Stimulated activated naive B cell treated with anti-CD40 and anti-IgM and Interleukin-4, amounts not matched to agents 10 μg/mL and 1 μg/mL and 100 μg/mL, for 72 hours (primary cell): ENCODE data around the gene CTNNA1.

ENCODE experiments used
- ATAC-seq, 2 donors: fragments of 150-1000 bp; cut with Tn5 transposase; replicated peaks; 2 replicates each; pipeline ENCODE4 v1.10.0; 2021; ENCODE audit warnings: moderate library complexity in 1 of 2
- DNase-seq: peaks from one replicate; pipeline ENCODE4 v3.0.0; 2021
- H3K27ac Mint-ChIP-seq: one replicate; pipeline ENCODE4 v1.8.0; 2022; ENCODE audit warnings: mild to moderate bottlenecking, mixed read lengths
- H3K27me3 Mint-ChIP-seq, 2 donors: one replicate each; pipeline ENCODE4 v1.8.0; 2022; ENCODE audit warnings: mixed read lengths in 2 of 2
- H3K36me3 Mint-ChIP-seq, 2 donors: one replicate each; pipeline ENCODE4 v1.8.0; 2022; ENCODE audit warnings: mixed read lengths in 2 of 2, mild to moderate bottlenecking in 1 of 2
- H3K4me1 Mint-ChIP-seq, 2 donors: one replicate each; pipeline ENCODE4 v1.8.0; 2022; ENCODE audit warnings: mixed read lengths in 2 of 2, mild to moderate bottlenecking in 1 of 2
- H3K4me3 Mint-ChIP-seq, 2 donors: one replicate each; pipeline ENCODE4 v1.8.0; 2022; ENCODE audit warnings: mild to moderate bottlenecking in 2 of 2, mixed read lengths in 2 of 2, moderate library complexity in 1 of 2
- H3K9me3 Mint-ChIP-seq, 2 donors: one replicate each; pipeline ENCODE4 v1.8.0; 2022; ENCODE audit warnings: mixed read lengths in 2 of 2, mild to moderate bottlenecking in 1 of 2

Gene CTNNA1

GRCh38 chr5:138938526-138938925 is 185.3 kb downstream of the CTNNA1 start:
- peaks cover 2 to 11% of the 10 kb centered on the region in 2 donors for H3K4me1 Mint-ChIP-seq
- no peaks in the 10 kb centered on the region for H3K27me3 Mint-ChIP-seq
- ATAC-seq (no peak), DNase-seq (no peak)
- peak overlapping the region; percentile 72 for H3K27ac Mint-ChIP-seq
- no peak overlapping the region for H3K4me3 Mint-ChIP-seq
- H3K36me3 Mint-ChIP-seq: peaks cover 46 to 58% of the 10 kb centered on the region in 2 donors
- H3K9me3 Mint-ChIP-seq: no peaks in the 10 kb centered on the region

GRCh38 chr5:138942066-138942465 is 188.8 kb downstream of the CTNNA1 start:
- no peak for ATAC-seq
- Mint-ChIP-seq H3K9me3 (no peaks in the 10 kb centered on the region), H3K4me1 (peaks cover 4 to 11% of the 10 kb centered on the region in 2 donors), H3K36me3 (peaks cover 39 to 44% of the 10 kb centered on the region in 2 donors), H3K4me3 (no peak overlapping the region), H3K27ac (peak overlapping the region; percentile 7), H3K27me3 (no peaks in the 10 kb centered on the region)
- no peak for DNase-seq

GRCh38 chr5:138942861-138943260 is 189.6 kb downstream of the CTNNA1 start:
- no peaks in the 10 kb centered on the region for H3K9me3 Mint-ChIP-seq

GRCh38 chr5:138943599-138944173 is 190.5 kb downstream of the CTNNA1 start:
- H3K4me3 Mint-ChIP-seq: no peak overlapping the region
- H3K36me3 Mint-ChIP-seq: peaks cover 46 to 49% of the 10 kb centered on the region in 2 donors
- no peaks in the 10 kb centered on the region for H3K9me3 Mint-ChIP-seq
- H3K27me3 Mint-ChIP-seq: no peaks in the 10 kb centered on the region
- ATAC-seq: no peak
- H3K4me1 Mint-ChIP-seq: peaks cover 0 to 3% of the 10 kb centered on the region in 2 donors
- H3K27ac Mint-ChIP-seq: no peak overlapping the region
- DNase-seq: no peak

More at GRCh38 chr5:138942861-138943260, 189.6 kb downstream of the CTNNA1 start:
- Mint-ChIP-seq H3K4me3 (no peak overlapping the region), H3K27ac (no peak overlapping the region), H3K4me1 (peaks cover 4 to 6% of the 10 kb centered on the region in 2 donors), H3K27me3 (no peaks in the 10 kb centered on the region), H3K36me3 (peaks cover 44 to 47% of the 10 kb centered on the region in 2 donors)
- DNase-seq (no peak), ATAC-seq (no peak)

GRCh38 chr5:138944527-138945322 is 191.5 kb downstream of the CTNNA1 start:
- no peak for ATAC-seq
- Mint-ChIP-seq H3K4me3 (no peak overlapping the region), H3K27ac (no peak overlapping the region), H3K27me3 (no peaks in the 10 kb centered on the region), H3K9me3 (no peaks in the 10 kb centered on the region), H3K4me1 (peaks cover 0 to 2% of the 10 kb centered on the region in 2 donors), H3K36me3 (peaks cover 44 to 49% of the 10 kb centered on the region in 2 donors)
- no peak for DNase-seq

GRCh38 chr5:138945421-138946240 is 192.4 kb downstream of the CTNNA1 start:
- no peak for ATAC-seq
- Mint-ChIP-seq H3K4me1 (peaks cover 0 to 5% of the 10 kb centered on the region in 2 donors), H3K27ac (no peak overlapping the region), H3K4me3 (no peak overlapping the region), H3K36me3 (peaks cover 44 to 52% of the 10 kb centered on the region in 2 donors), H3K9me3 (no peaks in the 10 kb centered on the region), H3K27me3 (no peaks in the 10 kb centered on the region)
- DNase-seq: no peak

- H3K36me3 Mint-ChIP-seq: peaks cover 44 to 50% of the 10 kb centered on the region in 2 donors
- peak overlapping the region; percentile 27 for H3K27ac Mint-ChIP-seq
- peaks cover 0 to 5% of the 10 kb centered on the region in 2 donors for H3K4me1 Mint-ChIP-seq
- DNase-seq (no peak), ATAC-seq (no peak)
- no peak overlapping the region for H3K4me3 Mint-ChIP-seq
- no peaks in the 10 kb centered on the region for H3K27me3 Mint-ChIP-seq
- no peaks in the 10 kb centered on the region for H3K9me3 Mint-ChIP-seq
These were observed 193.0 kb downstream of the CTNNA1 start for GRCh38 chr5:138946241-138946623.

GRCh38 chr5:138946831-138947560 is 193.8 kb downstream of the CTNNA1 start:
- peaks cover 4 to 5% of the 10 kb centered on the region in 2 donors for H3K4me1 Mint-ChIP-seq
- DNase-seq: no peak
- H3K9me3 Mint-ChIP-seq: no peaks in the 10 kb centered on the region
- no peak for ATAC-seq
- peaks cover 36 to 45% of the 10 kb centered on the region in 2 donors for H3K36me3 Mint-ChIP-seq
- no peaks in the 10 kb centered on the region for H3K27me3 Mint-ChIP-seq
- no peak overlapping the region for H3K27ac Mint-ChIP-seq
- H3K4me3 Mint-ChIP-seq: no peak overlapping the region

- no peak overlapping the region for H3K27ac Mint-ChIP-seq
- H3K4me3 Mint-ChIP-seq: no peak overlapping the region
- peaks cover 34 to 45% of the 10 kb centered on the region in 2 donors for H3K36me3 Mint-ChIP-seq
- H3K9me3 Mint-ChIP-seq: no peaks in the 10 kb centered on the region
- peaks cover 11 to 12% of the 10 kb centered on the region in 2 donors for H3K4me1 Mint-ChIP-seq
- ATAC-seq (no peak), DNase-seq (no peak)
- no peaks in the 10 kb centered on the region for H3K27me3 Mint-ChIP-seq
These were observed 194.6 kb downstream of the CTNNA1 start for GRCh38 chr5:138947780-138948179.

GRCh38 chr5:138948471-138949222 is 195.4 kb downstream of the CTNNA1 start:
- H3K4me1 Mint-ChIP-seq: peaks cover 20 to 21% of the 10 kb centered on the region in 2 donors
- ATAC-seq (no peak), DNase-seq (no peak)
- no peaks in the 10 kb centered on the region for H3K9me3 Mint-ChIP-seq
- peaks cover 30 to 42% of the 10 kb centered on the region in 2 donors for H3K36me3 Mint-ChIP-seq
- no peaks in the 10 kb centered on the region for H3K27me3 Mint-ChIP-seq
- H3K4me3 Mint-ChIP-seq: no peak overlapping the region
- no peak overlapping the region for H3K27ac Mint-ChIP-seq

- no peaks in the 10 kb centered on the region for H3K9me3 Mint-ChIP-seq
- no peak for ATAC-seq
- H3K4me1 Mint-ChIP-seq: peaks cover 23 to 26% of the 10 kb centered on the region in 2 donors
- H3K4me3 Mint-ChIP-seq: no peak overlapping the region
- no peak for DNase-seq
- peaks cover 30 to 40% of the 10 kb centered on the region in 2 donors for H3K36me3 Mint-ChIP-seq
- H3K27me3 Mint-ChIP-seq: no peaks in the 10 kb centered on the region
- H3K27ac Mint-ChIP-seq: no peak overlapping the region
These were observed 196.0 kb downstream of the CTNNA1 start for GRCh38 chr5:138949223-138949574.

- H3K27ac Mint-ChIP-seq: no peak overlapping the region
- H3K27me3 Mint-ChIP-seq: no peaks in the 10 kb centered on the region
- ATAC-seq (no peak), DNase-seq (no peak)
- no peaks in the 10 kb centered on the region for H3K9me3 Mint-ChIP-seq
- peaks cover 30 to 35% of the 10 kb centered on the region in 2 donors for H3K36me3 Mint-ChIP-seq
- H3K4me3 Mint-ChIP-seq: no peak overlapping the region
- H3K4me1 Mint-ChIP-seq: peaks cover 23 to 28% of the 10 kb centered on the region in 2 donors
These were observed 196.8 kb downstream of the CTNNA1 start for GRCh38 chr5:138949988-138950387.

- Mint-ChIP-seq H3K27me3 (no peaks in the 10 kb centered on the region), H3K9me3 (no peaks in the 10 kb centered on the region), H3K36me3 (peaks cover 28 to 33% of the 10 kb centered on the region in 2 donors), H3K4me1 (peaks cover 23 to 33% of the 10 kb centered on the region in 2 donors), H3K4me3 (no peak overlapping the region), H3K27ac (no peak overlapping the region)
- ATAC-seq (no peak), DNase-seq (no peak)
These were observed 197.3 kb downstream of the CTNNA1 start for GRCh38 chr5:138950421-138951031.
